ENCODE results near the gene SIGLEC8. TPM values are rescaled to one million over a fixed set of nuclear protein-coding genes. Genes with fewer than 3 reads are reported as not detected.
A peak's percentile ranks its signal among the peaks of the same experiment; 100 is the strongest.
"Not testable (repeated sequence)": the region's sequence is repeated elsewhere in the genome, so short reads cannot be mapped to it uniquely, and the experiment has no call there.

The SIGLEC8 gene
- total RNA-seq, 2 donors from 2014 or later = 0.19 to 0.42 TPM

- peak; percentile 57 for DNase-seq (ENCODE audit: low spot score)
- intact Hi-C loops (cut with DNase I) = loop anchor here in 1 of 2 donors (5.0 kb wide), 1 partner anchor 1875 kb away; the partner anchor contains the start of gene ZNF845
Measured at GRCh38 chr19:51457351-51458013, 772 bp downstream of the SIGLEC8 start.

GRCh38 chr19:51456541-51457290 is 1.5 kb downstream of the SIGLEC8 start:
- DNase-seq (ENCODE audit: low spot score) = peak; percentile 76
- intact Hi-C loops (cut with DNase I) = loop anchor here in 1 of 2 donors (5.0 kb wide), 1 partner anchor 1876 kb away; the partner anchor contains the start of gene ZNF845

- intact Hi-C loops (cut with DNase I) = no loop called here
- no peak for DNase-seq (ENCODE audit: low spot score)
Measured at GRCh38 chr19:51450730-51451307, 7.4 kb downstream of the SIGLEC8 start.

- intact Hi-C loops (cut with DNase I) = no loop called here
- DNase-seq (ENCODE audit: low spot score) = no peak
Measured at GRCh38 chr19:51448411-51449016, 9.7 kb downstream of the SIGLEC8 start.

- intact Hi-C loops (cut with DNase I) = no loop called here
- no peak for DNase-seq (ENCODE audit: low spot score)
Measured at GRCh38 chr19:51448011-51448410, 10.2 kb downstream of the SIGLEC8 start.

- intact Hi-C loops (cut with DNase I); DNase-seq (ENCODE audit: low spot score): not testable (repeated sequence)
Measured at GRCh38 chr19:51447510-51447909, 10.7 kb downstream of the SIGLEC8 start.

GRCh38 chr19:51441410-51442390 is 16.6 kb downstream of the SIGLEC8 start:
- intact Hi-C loops (cut with DNase I) = no loop called here

GRCh38 chr19:51440846-51441409 is 17.3 kb downstream of the SIGLEC8 start:
- intact Hi-C loops (cut with DNase I) = no loop called here
- DNase-seq (ENCODE audit: low spot score) = no peak

More at GRCh38 chr19:51441410-51442390, 16.6 kb downstream of the SIGLEC8 start:
- no peak for DNase-seq (ENCODE audit: low spot score)

GRCh38 chr19:51440052-51440451 is 18.2 kb downstream of the SIGLEC8 start:
- intact Hi-C loops (cut with DNase I) = no loop called here
- DNase-seq (ENCODE audit: low spot score) = no peak

GRCh38 chr19:51439021-51439465 is 19.2 kb downstream of the SIGLEC8 start:
- intact Hi-C loops (cut with DNase I) = loop anchor here in 1 of 2 donors (5.0 kb wide), 1 partner anchor 102 kb away; no protein-coding TSS in a partner anchor
- no peak for DNase-seq (ENCODE audit: low spot score)

GRCh38 chr19:51434456-51434855 is 23.8 kb downstream of the SIGLEC8 start:
- DNase-seq (ENCODE audit: low spot score) = no peak
- intact Hi-C loops (cut with DNase I) = no loop called here

- DNase-seq (ENCODE audit: low spot score) = no peak
- intact Hi-C loops (cut with DNase I) = no loop called here
Measured at GRCh38 chr19:51433043-51433442, 25.2 kb downstream of the SIGLEC8 start.

GRCh38 chr19:51431124-51431523 is 27.1 kb downstream of the SIGLEC8 start:
- DNase-seq (ENCODE audit: low spot score) = no peak
- intact Hi-C loops (cut with DNase I) = no loop called here

- no peak for DNase-seq (ENCODE audit: low spot score)
- intact Hi-C loops (cut with DNase I) = no loop called here
Measured at GRCh38 chr19:51430221-51430620, 28.0 kb downstream of the SIGLEC8 start.

- no peak for DNase-seq (ENCODE audit: low spot score)
Measured at GRCh38 chr19:51427201-51427600, 31.1 kb downstream of the SIGLEC8 start.

GRCh38 chr19:51422053-51422448 is 36.2 kb downstream of the SIGLEC8 start:
- DNase-seq (ENCODE audit: low spot score) = peak; percentile 96
- intact Hi-C loops (cut with DNase I) = no loop called here

More at GRCh38 chr19:51427201-51427600, 31.1 kb downstream of the SIGLEC8 start:
- intact Hi-C loops (cut with DNase I) = loop anchor here in 1 of 2 donors (2.0 to 5.0 kb wide), 2 partner anchors 48 to 1165 kb away; no protein-coding TSS in a partner anchor

- DNase-seq (ENCODE audit: low spot score) = no peak
- intact Hi-C loops (cut with DNase I) = no loop called here
Measured at GRCh38 chr19:51421229-51422052, 36.8 kb downstream of the SIGLEC8 start.
